Activated B cell treated with CpG ODN at 0.5 μM for 24 hours (primary cell): Measurements from ENCODE around the gene FAM78B. TPM values are rescaled to one million over a fixed set of nuclear protein-coding genes. Genes with fewer than 3 reads are reported as not detected.
A peak's percentile ranks its signal among the peaks of the same experiment; 100 is the strongest.

Experiments used
- ATAC-seq: fragments of 200-7000 bp; cut with Tn5 transposase; one replicate; pipeline ENCODE4 v1.10.0; 2021; ENCODE audit warnings: low read depth, mild to moderate bottlenecking, moderate library complexity
- CTCF ChIA-PET: fragments of 350-600 bp; sonication (Branson Sonifier 250); formaldehyde crosslinking; loops from one replicate; lab custom pipeline; 2021; ENCODE audit warnings: antibody characterized with exemption; lab: Charles Lee
- POLR2A ChIA-PET: fragments of 350-600 bp; sonication (Branson Sonifier 250); formaldehyde crosslinking; loops from one replicate; lab custom pipeline; 2021; ENCODE audit warnings: antibody characterized with exemption; lab: Charles Lee
- DNase-seq: peaks from one replicate; pipeline ENCODE4 v3.0.0; 2022
- H3K27ac Mint-ChIP-seq: one replicate; pipeline ENCODE4 v1.8.0; 2020; ENCODE audit warnings: mixed read lengths
- H3K27me3 Mint-ChIP-seq: one replicate; pipeline ENCODE4 v1.8.0; 2021; ENCODE audit warnings: mixed read lengths
- H3K36me3 Mint-ChIP-seq: one replicate; pipeline ENCODE4 v1.8.0; 2021; ENCODE audit warnings: low read depth, mixed read lengths
- H3K4me1 Mint-ChIP-seq: one replicate; pipeline ENCODE4 v1.8.0; 2021; ENCODE audit warnings: mixed read lengths
- H3K4me3 Mint-ChIP-seq: one replicate; pipeline ENCODE4 v1.8.0; 2020; ENCODE audit warnings: mild to moderate bottlenecking, mixed read lengths
- H3K9me3 Mint-ChIP-seq: one replicate; pipeline ENCODE4 v1.8.0; 2020; ENCODE audit warnings: mixed read lengths
- intact Hi-C: fragments of 100-400 bp; cut with micrococcal nuclease; formaldehyde crosslinking; loops from one replicate; pipeline ENCODE4 v1.15.1; 2024
- total RNA-seq: library from RNA; stranded (reverse); gene quantifications from 2 replicates; pipeline ENCODE4 v1.2.3, GENCODE V29; 2022
- TF ChIP-seq, protein P1 (sequence below): fragments of 200-600 bp; IDR thresholded peaks from one replicate; pipeline ENCODE4 v1.8.0; 2022; ENCODE audit warnings: antibody characterized with exemption, mild to moderate bottlenecking

The FAM78B gene
- total RNA-seq, 1 donor from 2014 or later: 1.00 TPM

DNA sequence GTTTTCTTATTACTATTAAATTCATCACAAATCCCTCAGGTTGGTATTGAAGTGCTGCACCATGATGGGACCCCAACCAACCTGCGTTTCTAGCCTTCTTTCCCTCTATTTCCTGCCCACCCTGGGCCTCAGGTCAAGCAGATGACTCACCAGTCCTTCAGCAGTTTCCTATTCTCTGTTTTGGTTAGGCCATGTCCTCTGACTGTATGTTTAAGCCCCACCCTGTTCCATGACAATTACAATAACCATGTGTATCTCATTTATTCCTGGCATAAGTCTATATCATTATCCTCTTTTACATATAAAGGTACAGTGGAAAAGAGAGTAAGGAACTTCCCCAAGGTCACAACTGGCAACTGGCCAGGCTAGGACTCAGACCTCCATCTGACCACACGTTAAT is 5.3 kb upstream of the FAM78B start:
- no peak for ATAC-seq
- no peak overlapping the region for H3K27ac Mint-ChIP-seq
- ChIA-PET POLR2A (no interaction called here), CTCF (no interaction called here)
- peaks cover 12% of the 10 kb centered on the region for H3K27me3 Mint-ChIP-seq
- H3K4me1 Mint-ChIP-seq: peaks cover 3% of the 10 kb centered on the region
- H3K4me3 Mint-ChIP-seq: no peak overlapping the region
- no peaks in the 10 kb centered on the region for H3K36me3 Mint-ChIP-seq
- TF ChIP-seq, protein P1, sequence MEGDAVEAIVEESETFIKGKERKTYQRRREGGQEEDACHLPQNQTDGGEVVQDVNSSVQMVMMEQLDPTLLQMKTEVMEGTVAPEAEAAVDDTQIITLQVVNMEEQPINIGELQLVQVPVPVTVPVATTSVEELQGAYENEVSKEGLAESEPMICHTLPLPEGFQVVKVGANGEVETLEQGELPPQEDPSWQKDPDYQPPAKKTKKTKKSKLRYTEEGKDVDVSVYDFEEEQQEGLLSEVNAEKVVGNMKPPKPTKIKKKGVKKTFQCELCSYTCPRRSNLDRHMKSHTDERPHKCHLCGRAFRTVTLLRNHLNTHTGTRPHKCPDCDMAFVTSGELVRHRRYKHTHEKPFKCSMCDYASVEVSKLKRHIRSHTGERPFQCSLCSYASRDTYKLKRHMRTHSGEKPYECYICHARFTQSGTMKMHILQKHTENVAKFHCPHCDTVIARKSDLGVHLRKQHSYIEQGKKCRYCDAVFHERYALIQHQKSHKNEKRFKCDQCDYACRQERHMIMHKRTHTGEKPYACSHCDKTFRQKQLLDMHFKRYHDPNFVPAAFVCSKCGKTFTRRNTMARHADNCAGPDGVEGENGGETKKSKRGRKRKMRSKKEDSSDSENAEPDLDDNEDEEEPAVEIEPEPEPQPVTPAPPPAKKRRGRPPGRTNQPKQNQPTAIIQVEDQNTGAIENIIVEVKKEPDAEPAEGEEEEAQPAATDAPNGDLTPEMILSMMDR: no peak
- intact Hi-C loops: no loop called here
- no peak for DNase-seq
- H3K9me3 Mint-ChIP-seq: no peaks in the 10 kb centered on the region

DNA sequence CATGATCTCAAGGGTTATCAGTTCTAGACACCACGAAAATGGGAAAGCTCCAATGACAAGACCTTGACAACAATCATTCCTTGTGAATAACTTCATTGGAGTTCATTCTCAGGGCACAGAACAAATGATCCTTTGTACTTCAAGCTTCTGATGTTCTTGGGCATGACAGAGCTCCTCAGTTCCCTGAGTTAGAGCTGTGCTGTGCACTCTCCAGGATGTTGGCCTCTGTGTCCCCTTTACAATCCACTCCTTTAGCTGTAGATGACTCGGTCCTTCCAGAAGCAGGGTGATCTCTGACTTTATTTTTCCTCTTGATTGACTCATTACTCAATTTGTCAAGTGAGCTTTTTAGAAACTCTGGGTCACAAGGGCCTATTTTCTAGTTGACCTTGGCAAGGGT is 3.9 kb upstream of the FAM78B start:
- ChIA-PET CTCF (no interaction called here), POLR2A (no interaction called here)
- H3K27me3 Mint-ChIP-seq: peaks cover 12% of the 10 kb centered on the region
- DNase-seq: no peak
- H3K36me3 Mint-ChIP-seq: no peaks in the 10 kb centered on the region
- H3K4me1 Mint-ChIP-seq: peaks cover 7% of the 10 kb centered on the region
- no peak overlapping the region for H3K27ac Mint-ChIP-seq
- TF ChIP-seq, protein P1: no peak
- H3K4me3 Mint-ChIP-seq: no peak overlapping the region
- intact Hi-C loops: no loop called here
- ATAC-seq: no peak
- H3K9me3 Mint-ChIP-seq: no peaks in the 10 kb centered on the region

DNA sequence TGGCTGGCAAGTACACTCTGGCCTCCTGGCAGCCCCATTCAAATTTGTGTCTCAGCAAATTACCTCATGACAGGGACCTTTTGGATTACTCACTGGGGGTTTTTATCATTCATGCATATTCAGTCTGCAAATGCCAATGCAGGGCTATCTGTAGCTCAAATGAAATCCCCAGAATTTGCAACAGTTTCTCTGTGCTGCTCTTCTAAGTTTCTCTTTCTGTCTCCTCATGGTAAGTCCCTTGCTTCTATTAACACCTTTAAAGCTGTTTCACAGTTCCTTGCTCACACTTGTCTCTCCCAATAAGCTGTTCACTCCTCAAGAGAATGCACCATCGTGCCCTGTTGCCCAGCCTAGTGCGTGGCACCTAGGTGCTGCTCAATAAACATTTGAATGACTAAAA is 3.3 kb upstream of the FAM78B start:
- H3K27me3 Mint-ChIP-seq: peaks cover 15% of the 10 kb centered on the region
- H3K4me1 Mint-ChIP-seq: peaks cover 13% of the 10 kb centered on the region
- H3K4me3 Mint-ChIP-seq: no peak overlapping the region
- TF ChIP-seq, protein P1: no peak
- H3K9me3 Mint-ChIP-seq: no peaks in the 10 kb centered on the region
- ChIA-PET POLR2A (no interaction called here), CTCF (no interaction called here)
- DNase-seq (no peak), ATAC-seq (no peak)
- H3K27ac Mint-ChIP-seq: no peak overlapping the region
- intact Hi-C loops: no loop called here
- no peaks in the 10 kb centered on the region for H3K36me3 Mint-ChIP-seq

DNA sequence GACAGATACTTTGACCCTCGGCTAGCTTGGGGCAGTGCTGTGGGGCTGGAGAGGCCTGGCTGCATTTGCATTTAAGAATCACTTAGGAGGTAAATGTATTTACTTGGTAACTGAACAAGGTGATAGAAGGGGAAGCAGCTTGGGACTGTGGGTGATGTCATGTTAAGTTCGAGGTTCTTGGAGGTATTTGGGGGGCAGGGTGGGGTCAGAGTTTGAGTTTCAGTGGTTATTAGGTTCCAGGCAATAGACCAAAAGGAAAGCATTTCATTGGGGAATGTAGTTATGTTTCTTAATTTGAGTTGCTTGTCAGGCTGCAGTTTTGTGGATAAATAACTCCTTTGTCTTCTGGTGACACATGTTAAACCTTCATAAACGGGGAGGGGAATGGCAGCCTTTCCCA is 2.4 kb upstream of the FAM78B start:
- no peak for DNase-seq
- Mint-ChIP-seq H3K9me3 (no peaks in the 10 kb centered on the region), H3K27me3 (peaks cover 18% of the 10 kb centered on the region), H3K4me1 (peaks cover 19% of the 10 kb centered on the region), H3K27ac (no peak overlapping the region), H3K36me3 (no peaks in the 10 kb centered on the region), H3K4me3 (no peak overlapping the region)
- ChIA-PET POLR2A (no interaction called here), CTCF (no interaction called here)
- intact Hi-C loops: loop anchor here (5.0 kb wide), 4 partner anchors 308 to 1768 kb away; partner anchors contain the start of genes DCAF6, MPC2, POU2F1 and TMCO1
- TF ChIP-seq, protein P1: no peak
- ATAC-seq: no peak

DNA sequence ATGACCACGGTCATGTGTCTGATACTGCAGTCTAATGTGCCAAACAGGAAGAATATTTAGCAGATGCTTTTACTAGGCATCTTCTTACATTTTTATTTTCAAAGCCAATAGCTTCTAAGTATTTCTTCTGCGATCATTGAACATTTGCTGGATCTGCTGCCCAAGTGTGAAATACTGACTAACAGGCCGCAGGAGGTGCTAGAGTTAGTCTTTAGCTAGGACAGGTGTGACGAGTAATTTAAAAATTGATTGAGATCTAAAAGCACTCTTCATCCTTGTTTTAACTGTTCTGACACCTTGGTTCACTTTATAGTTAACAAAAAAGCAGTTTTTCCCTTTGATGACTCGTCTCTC is 748 bp upstream of the FAM78B start:
- peaks cover 22% of the 10 kb centered on the region for H3K27me3 Mint-ChIP-seq
- H3K27ac Mint-ChIP-seq: no peak overlapping the region
- no peaks in the 10 kb centered on the region for H3K36me3 Mint-ChIP-seq
- TF ChIP-seq, protein P1: no peak
- ATAC-seq (no peak), DNase-seq (no peak)
- H3K9me3 Mint-ChIP-seq: no peaks in the 10 kb centered on the region
- peaks cover 19% of the 10 kb centered on the region for H3K4me1 Mint-ChIP-seq
- ChIA-PET POLR2A (no interaction called here), CTCF (no interaction called here)
- intact Hi-C loops: loop anchor here (2.0 to 5.0 kb wide), 5 partner anchors 310 to 1770 kb away; partner anchors contain the start of genes DCAF6, MPC2, POU2F1 and TMCO1
- peak overlapping the region; percentile 77 for H3K4me3 Mint-ChIP-seq
